GM12892 (cell line): Measurements from ENCODE around the gene KLHL6.
"Not testable (repeated sequence)": the region's sequence is repeated elsewhere in the genome, so short reads cannot be mapped to it uniquely, and the experiment has no call there.

Experiments
- DNase-seq: peaks from one replicate; pipeline ENCODE4 v3.0.0; 2011; ENCODE audit not compliant: insufficient read length
- FAIRE-seq: peaks from 2 replicates; lab custom pipeline; 2011; peaks lifted over from hg19 to GRCh38; lab: Jason Lieb, UNC
- POLR2A ChIP-seq: IDR thresholded peaks from 2 replicates; pipeline ENCODE4 v1.6.1; 2011; ENCODE audit warnings: low read depth, low read length, control low read depth
- POLR2AphosphoS5 ChIP-seq: IDR thresholded peaks from 2 replicates; pipeline ENCODE4 v1.6.1; 2011; ENCODE audit warnings: low read depth, low read length, control low read depth
- TAF1 ChIP-seq: IDR thresholded peaks from 2 replicates; pipeline ENCODE4 v1.6.1; 2011; ENCODE audit warnings: low read depth, mild to moderate bottlenecking, control low read depth, low read length, borderline replicate concordance

KLHL6 gene

DNA sequence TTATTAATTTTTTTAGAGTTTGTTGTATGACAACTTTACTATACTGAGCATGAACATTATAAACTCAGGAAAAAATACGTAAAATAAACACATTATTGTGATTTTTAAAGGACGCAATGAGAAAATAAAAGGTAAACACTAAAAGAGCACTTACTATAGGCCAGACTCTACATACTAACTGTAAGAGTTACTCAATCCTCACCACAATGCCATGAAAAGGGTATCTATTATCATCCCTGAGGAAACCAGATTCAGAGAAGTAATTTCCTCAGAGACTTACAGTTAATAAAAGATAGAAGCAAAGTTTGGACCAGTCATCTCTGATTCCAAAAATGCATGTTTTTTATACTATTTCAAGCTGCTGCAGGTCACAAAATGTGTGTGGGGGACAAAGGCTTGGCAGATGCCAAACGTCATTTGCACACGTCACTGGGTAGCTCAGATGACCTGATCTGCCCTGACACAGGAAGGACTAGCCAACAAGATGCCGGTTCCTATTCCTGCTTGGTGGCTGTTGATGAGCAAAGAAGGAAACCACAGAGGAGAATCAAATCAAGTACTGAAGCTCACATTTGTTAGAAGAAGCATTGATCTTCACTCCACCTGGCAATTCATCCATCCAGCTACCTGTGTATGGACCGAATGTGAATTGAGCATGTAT, 42.3 kb downstream of the KLHL6 start:
- FAIRE-seq (no peak), DNase-seq (no peak)

DNA sequence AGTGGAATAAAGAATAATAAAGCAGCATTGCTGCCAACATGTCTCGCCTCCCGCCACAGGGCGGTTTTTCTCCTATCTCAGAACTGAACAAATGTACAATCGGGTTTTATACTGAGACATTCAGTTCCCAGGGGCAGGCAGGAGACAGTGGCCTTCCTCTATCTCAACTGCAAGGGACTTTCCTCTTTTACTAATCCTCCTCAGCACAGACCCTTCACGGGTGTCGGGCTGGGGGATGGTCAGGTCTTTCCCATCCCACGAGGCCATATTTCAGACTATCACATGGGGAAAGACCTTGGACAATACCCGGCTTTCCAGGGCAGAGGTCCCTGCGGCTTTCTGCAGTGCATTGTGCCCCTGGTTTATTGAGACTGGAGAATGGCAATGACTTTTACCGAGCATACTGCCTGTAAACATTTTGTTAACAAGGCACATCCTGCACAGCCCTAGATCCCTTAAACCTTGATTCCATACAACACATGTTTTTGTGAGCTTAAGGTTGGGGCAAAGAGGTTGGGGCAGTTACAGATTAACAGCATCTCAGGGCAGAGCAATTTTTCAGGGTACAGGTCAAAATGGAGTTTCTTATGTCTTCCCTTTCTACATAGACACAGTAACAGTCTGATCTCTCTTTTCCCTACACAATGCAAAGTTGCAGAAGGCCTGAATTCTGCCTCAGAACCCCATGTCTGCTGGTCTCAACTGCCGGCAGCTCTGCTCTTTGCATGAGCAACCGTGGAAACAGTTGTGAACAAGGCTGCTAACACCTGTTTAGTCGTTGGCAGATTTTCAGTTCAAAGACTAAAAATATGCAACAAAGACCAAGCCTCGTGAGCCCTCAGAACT, 44.0 kb downstream of the KLHL6 start:
- not testable (repeated sequence) for FAIRE-seq, DNase-seq

More for the DNA sequence above, 42.3 kb downstream of the KLHL6 start:
- TF ChIP-seq POLR2A, result no peak
- TF ChIP-seq TAF1, result no peak
- TF ChIP-seq POLR2AphosphoS5, result no peak

DNA sequence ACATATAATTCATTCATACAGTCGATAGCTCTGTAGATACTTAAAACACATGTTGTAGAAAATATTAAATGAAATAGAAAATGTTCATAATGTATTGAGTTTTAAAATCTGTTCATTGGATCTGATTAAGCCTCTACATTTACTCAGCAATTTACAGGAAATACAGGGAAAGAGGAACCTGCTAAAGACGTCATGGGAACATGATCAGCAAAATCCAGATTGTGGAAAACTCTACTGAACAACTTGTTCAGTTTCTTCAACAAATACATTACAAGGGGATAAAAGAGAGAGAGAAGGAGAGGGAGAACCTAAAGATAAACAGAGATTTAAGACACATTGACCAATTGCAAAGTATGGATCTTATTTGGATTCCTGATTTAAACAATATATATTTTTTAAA, 46.7 kb downstream of the KLHL6 start:
- TF ChIP-seq POLR2AphosphoS5, result no peak
- TF ChIP-seq POLR2A, result no peak
- no peak for TF ChIP-seq TAF1
- FAIRE-seq (no peak), DNase-seq (no peak)

DNA sequence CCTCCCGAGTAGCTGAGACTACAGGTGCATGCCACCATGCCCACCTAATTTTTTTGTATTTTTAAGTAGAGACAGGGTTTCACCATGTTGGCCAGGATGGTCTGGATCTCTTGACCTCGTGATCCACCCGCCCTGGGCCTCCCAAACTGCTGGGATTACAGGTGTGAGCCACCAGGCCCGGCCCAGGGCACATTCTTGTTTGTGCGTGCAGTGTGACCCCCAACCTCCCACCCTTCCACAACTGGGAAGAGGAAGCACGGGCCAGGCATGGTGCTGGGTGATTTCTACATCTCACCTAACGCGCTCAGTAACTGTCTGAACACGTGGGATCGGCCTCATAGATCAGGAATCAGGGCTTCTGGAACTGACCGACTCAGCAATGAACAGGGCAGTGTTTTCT, 48.0 kb downstream of the KLHL6 start:
- no peak for DNase-seq
- no peak for FAIRE-seq
- TF ChIP-seq POLR2AphosphoS5, result no peak
- TF ChIP-seq TAF1, result no peak
- TF ChIP-seq POLR2A, result no peak

DNA sequence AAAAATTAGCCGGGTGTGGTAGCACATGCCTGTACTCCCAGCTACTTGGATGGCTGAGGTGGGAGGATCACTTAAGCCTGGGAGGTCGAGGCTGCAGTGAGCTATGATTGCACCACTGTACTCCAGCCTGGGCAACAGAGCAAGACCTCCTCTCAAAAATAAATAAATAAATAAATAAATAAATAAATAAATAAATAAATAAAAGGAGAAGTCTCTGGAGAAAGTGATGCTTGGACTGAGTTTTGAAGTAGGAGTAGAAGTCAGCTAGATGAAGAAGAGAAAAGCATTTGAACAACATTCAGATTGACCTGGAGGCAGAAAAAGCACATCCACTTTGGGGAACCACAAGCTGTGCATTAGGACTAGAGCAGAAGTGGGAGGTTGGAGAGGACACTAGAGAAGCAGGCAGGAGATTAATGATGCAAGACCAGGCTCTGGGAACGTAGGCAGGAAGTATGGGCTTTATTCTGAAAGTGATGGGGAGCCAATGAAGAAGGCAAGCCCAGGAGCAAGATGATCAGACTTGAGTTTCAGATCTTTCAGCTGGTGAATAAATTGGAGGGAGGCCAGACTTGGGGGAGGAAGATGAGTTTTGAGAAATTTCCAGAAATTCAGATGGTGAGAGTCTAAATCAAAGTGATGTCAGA, 48.7 kb downstream of the KLHL6 start:
- FAIRE-seq, result no peak
- no peak for DNase-seq
- no peak for TF ChIP-seq POLR2A
- no peak for TF ChIP-seq TAF1
- no peak for TF ChIP-seq POLR2AphosphoS5

DNA sequence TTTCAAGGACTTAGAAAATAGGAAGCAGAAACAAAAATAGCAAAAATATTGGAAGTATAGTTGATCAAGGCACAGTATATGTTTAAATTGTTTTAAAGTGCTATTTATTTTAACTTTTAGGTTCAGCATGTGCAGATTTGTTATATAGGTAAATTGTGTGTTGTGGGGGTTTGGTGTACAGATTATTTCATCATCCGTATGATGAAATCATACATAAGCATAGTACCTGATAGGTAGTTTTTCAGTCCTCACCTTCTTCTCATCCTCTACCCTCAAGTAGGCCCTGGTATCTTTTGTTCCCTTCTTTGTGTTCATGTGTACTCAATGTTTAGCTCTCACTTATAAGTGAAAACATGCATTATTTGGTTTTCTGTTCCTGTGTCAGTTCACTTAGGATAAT, 50.9 kb downstream of the KLHL6 start:
- TF ChIP-seq POLR2A (no peak), TAF1 (no peak), POLR2AphosphoS5 (no peak)
- DNase-seq, result no peak
- no peak for FAIRE-seq

DNA sequence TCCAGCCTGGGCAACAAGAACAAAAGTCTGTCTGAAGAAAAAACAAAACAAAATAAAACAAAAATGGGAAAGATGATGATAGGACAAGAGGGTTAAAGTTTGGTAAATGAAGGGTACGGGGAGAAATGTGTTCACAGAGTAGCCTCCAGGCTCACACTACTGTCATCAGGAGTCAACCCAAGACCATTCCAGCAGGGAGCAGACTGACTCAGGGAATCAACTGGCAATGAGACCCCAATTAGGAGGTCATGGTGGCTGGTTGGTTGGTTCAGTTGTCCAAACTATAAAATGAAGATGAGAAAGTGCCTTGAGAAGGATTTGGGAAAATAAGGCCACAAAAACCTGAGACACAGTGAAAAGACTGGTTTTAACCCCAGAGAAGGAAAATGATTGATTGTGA, 51.8 kb downstream of the KLHL6 start:
- TF ChIP-seq TAF1 (no peak), POLR2A (no peak), POLR2AphosphoS5 (no peak)
- DNase-seq, result no peak
- FAIRE-seq, result no peak

DNA sequence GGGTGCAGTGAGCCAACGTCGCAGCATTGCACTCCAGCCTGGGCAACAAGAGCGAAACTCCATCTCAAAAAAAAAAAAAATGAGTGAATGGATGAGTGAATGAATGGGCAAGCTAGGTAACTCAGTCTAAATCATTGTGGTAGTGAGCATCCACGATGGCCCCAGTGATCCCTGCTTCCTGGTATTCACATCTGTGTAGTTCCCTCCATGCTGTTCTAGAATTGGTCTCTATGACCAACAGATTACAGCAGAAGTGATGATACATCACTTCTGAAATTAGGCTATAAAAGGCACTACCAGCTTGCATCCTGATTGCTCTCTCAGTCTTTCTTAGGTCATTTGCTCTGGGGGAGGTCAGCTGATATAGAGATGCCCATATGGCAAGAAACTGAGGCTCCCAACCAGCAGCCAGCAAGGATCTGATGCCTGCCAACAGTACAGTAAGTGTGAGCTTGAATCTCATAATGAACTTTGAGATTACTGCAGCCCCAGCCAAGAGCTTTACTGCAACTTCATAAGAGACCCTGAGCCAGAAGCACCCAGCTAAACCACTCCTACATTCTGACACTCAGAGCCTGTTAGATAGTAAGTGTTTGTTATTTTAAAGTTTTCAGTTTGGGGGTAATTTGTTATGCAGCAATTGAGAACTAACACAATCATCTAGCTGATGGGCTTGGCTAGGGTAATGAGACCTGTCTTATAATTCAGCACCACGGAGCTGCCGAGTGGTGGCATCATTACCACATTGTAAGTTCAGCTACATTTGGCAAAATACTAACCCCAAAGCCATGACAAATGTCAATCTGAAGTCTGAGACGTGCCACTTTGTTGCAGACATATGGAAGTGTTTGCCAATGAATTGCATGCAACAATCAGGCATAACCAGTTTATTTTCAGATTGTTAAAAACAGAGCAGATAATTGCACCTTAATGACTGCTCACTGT, 53.0 kb downstream of the KLHL6 start:
- TF ChIP-seq TAF1 (no peak), POLR2AphosphoS5 (no peak), POLR2A (no peak)
- FAIRE-seq, result no peak

DNA sequence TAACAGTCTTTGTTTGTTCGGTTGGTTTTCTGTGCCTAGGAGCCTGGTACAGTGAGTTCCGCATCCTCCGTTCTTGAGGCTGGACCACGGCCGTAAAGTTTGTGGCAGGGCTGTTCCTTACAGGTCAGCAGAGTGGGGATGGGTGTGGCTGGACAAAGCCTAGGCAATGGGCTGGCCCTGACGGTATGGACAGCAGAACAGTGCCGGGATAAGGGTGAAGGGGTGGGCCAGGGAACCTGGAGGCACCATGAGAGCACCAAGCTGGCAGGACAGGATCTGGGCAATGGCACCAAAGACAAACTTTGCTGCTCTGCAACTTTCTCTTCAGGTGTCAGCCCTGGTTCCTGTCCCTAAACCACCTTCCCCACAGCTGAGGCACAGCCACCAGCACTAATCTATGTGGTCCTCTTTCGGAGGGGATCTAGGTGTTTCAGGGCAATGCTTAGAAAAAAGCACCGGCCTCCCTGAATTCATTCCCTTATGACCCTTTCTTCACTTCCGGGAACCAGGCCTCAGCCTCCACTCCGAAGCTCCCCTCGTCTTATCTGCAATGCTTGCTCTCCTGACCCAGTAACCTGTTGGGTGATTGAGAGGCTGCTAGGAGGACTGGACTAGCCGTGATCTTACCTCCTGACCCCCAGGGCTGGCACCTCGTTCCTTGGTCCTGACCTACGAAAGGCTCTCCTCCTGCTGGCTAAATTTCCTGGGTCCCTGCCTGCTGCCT, 54.4 kb downstream of the KLHL6 start:
- TF ChIP-seq POLR2AphosphoS5, result no peak
- TF ChIP-seq POLR2A, result no peak
- TF ChIP-seq TAF1, result no peak
- FAIRE-seq (no peak), DNase-seq (no peak)

More for the DNA sequence above, 53.0 kb downstream of the KLHL6 start:
- no peak for DNase-seq

DNA sequence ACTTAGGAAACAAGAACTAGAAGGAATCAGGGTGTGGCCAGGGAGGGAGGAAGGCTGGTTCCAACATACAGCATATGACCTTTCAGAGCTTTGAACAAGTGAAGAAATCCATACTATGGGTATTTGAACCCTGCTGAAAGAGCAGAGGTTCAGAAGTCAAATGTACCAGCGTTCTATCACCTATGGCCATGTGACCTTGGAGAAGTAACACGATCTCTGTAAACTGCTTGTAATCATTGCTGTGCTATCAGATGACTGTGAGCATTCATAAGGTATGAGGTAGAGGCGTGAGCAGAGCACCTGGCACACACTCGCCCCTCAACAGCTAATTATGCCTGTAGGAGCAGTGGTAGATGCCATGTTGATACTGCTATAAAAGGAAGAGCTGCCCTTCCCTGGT, 55.2 kb downstream of the KLHL6 start:
- no peak for DNase-seq
- FAIRE-seq, result no peak
- no peak for TF ChIP-seq POLR2A
- TF ChIP-seq TAF1, result no peak
- TF ChIP-seq POLR2AphosphoS5, result no peak
